Neural crest cell (in vitro differentiated cells): ENCODE results near the gene FLT3. TPM values are rescaled to one million over a fixed set of nuclear protein-coding genes. Genes with fewer than 3 reads are reported as not detected.
A peak's percentile ranks its signal among the peaks of the same experiment; 100 is the strongest.
"Not testable (repeated sequence)": the region's sequence is repeated elsewhere in the genome, so short reads cannot be mapped to it uniquely, and the experiment has no call there.

ENCODE experiments used
- DNase-seq: peaks from one replicate; pipeline ENCODE4 v3.0.0; 2021; ENCODE audit warnings: low read depth, mixed read lengths, low spot score
- H3K27ac Mint-ChIP-seq: one replicate; pipeline ENCODE4 v1.8.0; 2021; ENCODE audit warnings: mild to moderate bottlenecking, mixed read lengths; ENCODE audit not compliant: unreplicated experiment
- H3K27me3 Mint-ChIP-seq: 2 replicates; pipeline ENCODE4 v1.8.0; 2021; ENCODE audit warnings: low read depth, mild to moderate bottlenecking, mixed read lengths
- H3K36me3 Mint-ChIP-seq: 2 replicates; pipeline ENCODE4 v1.8.0; 2021; ENCODE audit warnings: low read depth, mild to moderate bottlenecking, mixed read lengths
- H3K4me1 Mint-ChIP-seq: 2 replicates; pipeline ENCODE4 v1.8.0; 2021; ENCODE audit warnings: mixed read lengths
- H3K4me3 Mint-ChIP-seq: one replicate; pipeline ENCODE4 v1.8.0; 2021; ENCODE audit warnings: mild to moderate bottlenecking, mixed read lengths
- H3K9me3 Mint-ChIP-seq: 2 replicates; pipeline ENCODE4 v1.8.0; 2021; ENCODE audit warnings: mixed read lengths
- long read RNA-seq: library from polyadenylated mRNA; unstranded; transcript quantifications from one replicate; pipeline ENCODE4 v2.0.0, GENCODE V29; 2020
- total RNA-seq: library from RNA; stranded (reverse); gene quantifications from 2 replicates; pipeline ENCODE4 v1.2.1, GENCODE V29; 2021
- TF ChIP-seq, protein P1 (sequence below): fragments of 200-600 bp; sonication (generic); conservative IDR thresholded peaks from 2 replicates; pipeline ENCODE4 v1.5.0; 2021; ENCODE audit warnings: antibody characterized with exemption, mild to moderate bottlenecking

FLT3 gene
- total RNA-seq, result not detected in 2 replicates
- long read RNA-seq, result 0 reads

DNA sequence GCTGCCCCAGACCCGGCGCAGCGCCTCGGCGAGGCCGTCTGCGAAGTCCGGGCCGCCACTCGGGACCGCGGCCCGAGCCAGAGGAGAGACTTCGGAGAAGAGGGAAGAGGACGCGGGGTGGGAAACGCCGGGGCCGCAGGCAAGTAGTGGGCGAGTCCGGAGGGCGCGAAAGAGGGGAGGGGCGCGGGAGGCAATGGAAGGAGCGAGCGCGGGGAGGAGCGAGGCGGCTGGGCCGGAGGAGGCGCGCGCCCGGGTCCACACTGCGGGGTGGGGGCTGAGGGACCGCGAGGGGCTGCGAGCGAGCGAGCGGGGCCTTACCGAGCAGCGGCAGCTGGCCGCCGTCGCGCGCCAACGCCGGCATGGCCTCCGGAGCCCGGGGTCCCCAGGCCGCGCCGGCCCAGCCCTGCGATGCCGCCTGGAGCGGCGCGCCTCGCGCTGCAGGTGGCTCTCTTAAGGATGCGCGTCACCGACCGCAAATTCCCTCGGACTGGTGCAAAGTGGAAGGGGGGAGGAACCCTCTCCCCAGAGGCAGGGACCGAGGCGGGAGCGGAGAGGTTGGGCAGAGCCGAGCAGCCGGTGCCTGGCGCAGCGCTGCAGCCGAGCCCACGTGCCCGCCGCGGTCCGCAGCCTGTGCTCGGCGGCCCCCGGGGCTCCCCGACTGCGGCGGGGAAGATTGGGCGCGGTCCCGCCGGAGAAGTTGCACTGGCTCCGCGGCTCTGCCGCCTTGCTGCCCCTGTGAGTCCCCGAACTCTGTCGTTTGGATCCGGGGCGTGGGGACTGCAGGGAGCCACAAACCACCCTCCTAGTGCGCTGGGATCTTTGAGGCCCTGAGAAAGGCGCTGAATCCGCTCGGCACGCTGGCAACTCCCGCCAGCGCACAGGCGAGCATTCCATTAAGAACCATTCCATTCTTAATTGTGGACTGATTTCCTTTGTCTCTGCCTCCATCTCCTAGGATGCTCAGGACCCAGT, at the start of gene FLT3:
Gene FLT3 (minus strand): TSS at position 427 of the 972 bp plus-strand sequence. CDS start 66 bp downstream, at position 361.
- DNase-seq, result peak; percentile 38
- H3K4me3 Mint-ChIP-seq, result peak within 1 kb of the TSS; percentile 80
- H3K4me1 Mint-ChIP-seq, result peaks cover 10% of the 10 kb centered on the region
- TF ChIP-seq, protein P1, sequence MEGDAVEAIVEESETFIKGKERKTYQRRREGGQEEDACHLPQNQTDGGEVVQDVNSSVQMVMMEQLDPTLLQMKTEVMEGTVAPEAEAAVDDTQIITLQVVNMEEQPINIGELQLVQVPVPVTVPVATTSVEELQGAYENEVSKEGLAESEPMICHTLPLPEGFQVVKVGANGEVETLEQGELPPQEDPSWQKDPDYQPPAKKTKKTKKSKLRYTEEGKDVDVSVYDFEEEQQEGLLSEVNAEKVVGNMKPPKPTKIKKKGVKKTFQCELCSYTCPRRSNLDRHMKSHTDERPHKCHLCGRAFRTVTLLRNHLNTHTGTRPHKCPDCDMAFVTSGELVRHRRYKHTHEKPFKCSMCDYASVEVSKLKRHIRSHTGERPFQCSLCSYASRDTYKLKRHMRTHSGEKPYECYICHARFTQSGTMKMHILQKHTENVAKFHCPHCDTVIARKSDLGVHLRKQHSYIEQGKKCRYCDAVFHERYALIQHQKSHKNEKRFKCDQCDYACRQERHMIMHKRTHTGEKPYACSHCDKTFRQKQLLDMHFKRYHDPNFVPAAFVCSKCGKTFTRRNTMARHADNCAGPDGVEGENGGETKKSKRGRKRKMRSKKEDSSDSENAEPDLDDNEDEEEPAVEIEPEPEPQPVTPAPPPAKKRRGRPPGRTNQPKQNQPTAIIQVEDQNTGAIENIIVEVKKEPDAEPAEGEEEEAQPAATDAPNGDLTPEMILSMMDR, result no peak
- H3K9me3 Mint-ChIP-seq, result no peaks in the 10 kb centered on the region
- peaks cover 92% of the 10 kb centered on the region for H3K27me3 Mint-ChIP-seq
- no peak within 1 kb of the TSS for H3K27ac Mint-ChIP-seq
- H3K36me3 Mint-ChIP-seq, result peaks cover 3% of the 10 kb centered on the region

DNA sequence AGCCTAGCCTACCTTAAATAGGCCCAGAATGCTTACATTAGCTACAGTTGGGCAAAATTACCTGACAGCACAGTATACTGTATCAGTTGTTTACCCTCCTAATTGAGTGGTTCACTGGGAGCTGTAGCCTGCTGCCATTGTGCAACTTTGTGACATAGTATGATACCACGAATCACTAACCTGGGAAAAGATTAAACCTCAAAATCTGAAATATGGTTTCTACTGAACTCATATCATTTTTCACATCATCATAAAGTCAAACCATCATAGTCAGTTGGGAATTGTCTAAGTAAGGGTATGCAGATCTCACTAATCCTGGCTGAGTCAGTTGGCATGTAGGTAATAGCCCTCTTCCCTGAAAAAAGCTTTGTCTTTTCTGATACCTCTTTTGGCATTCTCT, 47.1 kb upstream of the FLT3 start:
- DNase-seq, result no peak
- H3K36me3 Mint-ChIP-seq, result no peaks in the 10 kb centered on the region
- no peaks in the 10 kb centered on the region for H3K27me3 Mint-ChIP-seq
- no peak overlapping the region for H3K27ac Mint-ChIP-seq
- no peak overlapping the region for H3K4me3 Mint-ChIP-seq
- TF ChIP-seq, protein P1, result no peak
- no peaks in the 10 kb centered on the region for H3K4me1 Mint-ChIP-seq
- no peaks in the 10 kb centered on the region for H3K9me3 Mint-ChIP-seq

- Mint-ChIP-seq H3K27me3 (no peaks in the 10 kb centered on the region), H3K27ac (no peak overlapping the region), H3K36me3 (no peaks in the 10 kb centered on the region), H3K4me3 (no peak overlapping the region), H3K9me3 (no peaks in the 10 kb centered on the region), H3K4me1 (peaks cover 18% of the 10 kb centered on the region)
- TF ChIP-seq, protein P1, result no peak
- DNase-seq, result no peak
Observed at GRCh38 chr13:28145049-28145448, 44.7 kb upstream of the FLT3 start.

GRCh38 chr13:28141542-28141941, 41.2 kb upstream of the FLT3 start:
- peaks cover 37% of the 10 kb centered on the region for H3K4me1 Mint-ChIP-seq
- H3K27me3 Mint-ChIP-seq, H3K9me3 Mint-ChIP-seq, H3K36me3 Mint-ChIP-seq, H3K27ac Mint-ChIP-seq, DNase-seq: not testable (repeated sequence)
- H3K4me3 Mint-ChIP-seq, result peak overlapping the region; percentile 79

- H3K36me3 Mint-ChIP-seq, result no peaks in the 10 kb centered on the region
- H3K9me3 Mint-ChIP-seq, result no peaks in the 10 kb centered on the region
- peak overlapping the region; percentile 91 for H3K4me3 Mint-ChIP-seq
- H3K27ac Mint-ChIP-seq, result peak overlapping the region; percentile 92
- no peak for DNase-seq
- H3K4me1 Mint-ChIP-seq, result peaks cover 37% of the 10 kb centered on the region
- H3K27me3 Mint-ChIP-seq, result no peaks in the 10 kb centered on the region
- TF ChIP-seq, protein P1, result no peak
Observed at GRCh38 chr13:28140433-28141125, 40.2 kb upstream of the FLT3 start.
